ENCODE data around the gene CTSZ. TPM values are rescaled to one million over a fixed set of nuclear protein-coding genes. Genes with fewer than 3 reads are reported as not detected.

The CTSZ gene
- total RNA-seq, 1 donor from 2014 or later = 17.2 TPM

- TF ChIP-seq, protein P1, sequence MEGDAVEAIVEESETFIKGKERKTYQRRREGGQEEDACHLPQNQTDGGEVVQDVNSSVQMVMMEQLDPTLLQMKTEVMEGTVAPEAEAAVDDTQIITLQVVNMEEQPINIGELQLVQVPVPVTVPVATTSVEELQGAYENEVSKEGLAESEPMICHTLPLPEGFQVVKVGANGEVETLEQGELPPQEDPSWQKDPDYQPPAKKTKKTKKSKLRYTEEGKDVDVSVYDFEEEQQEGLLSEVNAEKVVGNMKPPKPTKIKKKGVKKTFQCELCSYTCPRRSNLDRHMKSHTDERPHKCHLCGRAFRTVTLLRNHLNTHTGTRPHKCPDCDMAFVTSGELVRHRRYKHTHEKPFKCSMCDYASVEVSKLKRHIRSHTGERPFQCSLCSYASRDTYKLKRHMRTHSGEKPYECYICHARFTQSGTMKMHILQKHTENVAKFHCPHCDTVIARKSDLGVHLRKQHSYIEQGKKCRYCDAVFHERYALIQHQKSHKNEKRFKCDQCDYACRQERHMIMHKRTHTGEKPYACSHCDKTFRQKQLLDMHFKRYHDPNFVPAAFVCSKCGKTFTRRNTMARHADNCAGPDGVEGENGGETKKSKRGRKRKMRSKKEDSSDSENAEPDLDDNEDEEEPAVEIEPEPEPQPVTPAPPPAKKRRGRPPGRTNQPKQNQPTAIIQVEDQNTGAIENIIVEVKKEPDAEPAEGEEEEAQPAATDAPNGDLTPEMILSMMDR (IDR thresholded peaks at IDR 0.05) = no peak
- peaks cover 5% of the 10 kb centered on the region for H3K27me3 Mint-ChIP-seq (ENCODE audit: unreplicated experiment)
- no peak overlapping the region for H3K27ac Mint-ChIP-seq (ENCODE audit: unreplicated experiment)
- peaks cover 3% of the 10 kb centered on the region for H3K4me1 Mint-ChIP-seq (ENCODE audit: unreplicated experiment)
- no peaks in the 10 kb centered on the region for H3K36me3 Mint-ChIP-seq (ENCODE audit: unreplicated experiment)
- H3K9me3 Mint-ChIP-seq (ENCODE audit: unreplicated experiment) = peaks cover 13% of the 10 kb centered on the region
- H3K4me3 Mint-ChIP-seq (ENCODE audit: unreplicated experiment) = no peak overlapping the region
- DNase-seq (ENCODE audit: extremely low spot score, unreplicated experiment) = peak; percentile 25
These were observed 30.9 kb downstream of the CTSZ start for GRCh38 chr20:58976061-58976730.

- DNase-seq (ENCODE audit: extremely low spot score, unreplicated experiment) = no peak
- Mint-ChIP-seq H3K36me3 (ENCODE audit: unreplicated experiment) (no peaks in the 10 kb centered on the region), H3K27ac (ENCODE audit: unreplicated experiment) (no peak overlapping the region), H3K4me1 (ENCODE audit: unreplicated experiment) (no peaks in the 10 kb centered on the region), H3K27me3 (ENCODE audit: unreplicated experiment) (peaks cover 11% of the 10 kb centered on the region), H3K9me3 (ENCODE audit: unreplicated experiment) (peaks cover 13% of the 10 kb centered on the region), H3K4me3 (ENCODE audit: unreplicated experiment) (no peak overlapping the region)
- TF ChIP-seq, protein P1 (IDR thresholded peaks at IDR 0.05) = no peak
These were observed 31.7 kb downstream of the CTSZ start for GRCh38 chr20:58975353-58975752.

- peaks cover 19% of the 10 kb centered on the region for H3K27me3 Mint-ChIP-seq (ENCODE audit: unreplicated experiment)
- H3K4me3 Mint-ChIP-seq (ENCODE audit: unreplicated experiment) = no peak overlapping the region
- DNase-seq (ENCODE audit: extremely low spot score, unreplicated experiment) = no peak
- no peak overlapping the region for H3K27ac Mint-ChIP-seq (ENCODE audit: unreplicated experiment)
- TF ChIP-seq, protein P1 (IDR thresholded peaks at IDR 0.05) = no peak
- H3K4me1 Mint-ChIP-seq (ENCODE audit: unreplicated experiment) = no peaks in the 10 kb centered on the region
- peaks cover 17% of the 10 kb centered on the region for H3K9me3 Mint-ChIP-seq (ENCODE audit: unreplicated experiment)
- no peaks in the 10 kb centered on the region for H3K36me3 Mint-ChIP-seq (ENCODE audit: unreplicated experiment)
These were observed 33.2 kb downstream of the CTSZ start for GRCh38 chr20:58973866-58974265.

DNA sequence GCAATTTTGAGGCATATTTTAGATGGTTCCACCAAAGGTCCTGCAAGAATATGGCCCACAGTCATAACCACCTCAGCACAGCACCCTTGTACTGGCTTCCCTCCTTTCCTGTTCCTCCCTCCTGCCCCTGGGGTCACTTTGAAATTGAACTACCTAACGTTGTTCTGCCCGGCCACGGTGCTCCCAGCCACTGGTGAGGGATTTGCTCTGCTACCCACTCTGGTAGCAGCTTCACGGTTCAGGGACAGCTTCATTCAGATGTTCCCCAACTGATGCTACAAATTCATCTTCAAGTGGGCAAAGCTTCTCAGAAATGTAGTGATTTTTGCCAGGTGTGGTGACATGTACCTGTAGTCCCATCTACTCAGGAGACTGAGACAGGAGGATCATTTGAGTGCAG, 33.9 kb downstream of the CTSZ start:
- Mint-ChIP-seq H3K36me3 (ENCODE audit: unreplicated experiment) (no peaks in the 10 kb centered on the region), H3K4me1 (ENCODE audit: unreplicated experiment) (no peaks in the 10 kb centered on the region), H3K27ac (ENCODE audit: unreplicated experiment) (no peak overlapping the region), H3K27me3 (ENCODE audit: unreplicated experiment) (peaks cover 22% of the 10 kb centered on the region), H3K4me3 (ENCODE audit: unreplicated experiment) (no peak overlapping the region), H3K9me3 (ENCODE audit: unreplicated experiment) (peaks cover 17% of the 10 kb centered on the region)
- TF ChIP-seq, protein P1 (IDR thresholded peaks at IDR 0.05) = no peak
- peak; percentile 57 for DNase-seq (ENCODE audit: extremely low spot score, unreplicated experiment)

- Mint-ChIP-seq H3K4me1 (ENCODE audit: unreplicated experiment) (no peaks in the 10 kb centered on the region), H3K9me3 (ENCODE audit: unreplicated experiment) (peaks cover 13% of the 10 kb centered on the region), H3K4me3 (ENCODE audit: unreplicated experiment) (no peak overlapping the region), H3K36me3 (ENCODE audit: unreplicated experiment) (no peaks in the 10 kb centered on the region), H3K27ac (ENCODE audit: unreplicated experiment) (no peak overlapping the region), H3K27me3 (ENCODE audit: unreplicated experiment) (peaks cover 22% of the 10 kb centered on the region)
- DNase-seq (ENCODE audit: extremely low spot score, unreplicated experiment) = peak; percentile 53
- TF ChIP-seq, protein P1 (IDR thresholded peaks at IDR 0.05) = no peak
These were observed 35.6 kb downstream of the CTSZ start for GRCh38 chr20:58971429-58971828.
